Mesendoderm (in vitro differentiated cells): ENCODE results near the gene SFN.
A peak's percentile ranks its signal among the peaks of the same experiment; 100 is the strongest.

Experiments
- DNase-seq: peaks from one replicate; pipeline ENCODE4 v3.0.0; 2013
- H2AK5ac ChIP-seq: 2 replicates; pipeline ENCODE4 v1.6.1; 2013; ENCODE audit warnings: low read length, inconsistent platforms
- H2BK120ac ChIP-seq: 2 replicates; pipeline ENCODE4 v1.6.1; 2013; ENCODE audit warnings: low read depth, mild to moderate bottlenecking, low read length, moderate library complexity, mixed read lengths
- H2BK15ac ChIP-seq: replicated peaks from 2 replicates; pipeline ENCODE4 v1.6.1; 2013; ENCODE audit warnings: low read depth, mild to moderate bottlenecking, moderate library complexity
- H2BK5ac ChIP-seq: 2 replicates; pipeline ENCODE4 v1.6.1; 2013; ENCODE audit warnings: low read length, inconsistent platforms
- H3K18ac ChIP-seq: 2 replicates; pipeline ENCODE4 v1.6.1; 2013; ENCODE audit warnings: mild to moderate bottlenecking, low read length, mixed read lengths
- H3K23ac ChIP-seq: one replicate; pipeline ENCODE4 v1.6.1; 2013; ENCODE audit warnings: low read length
- H3K27ac ChIP-seq: 2 replicates; pipeline ENCODE4 v1.5.1; 2013; ENCODE audit warnings: low read depth, mild to moderate bottlenecking, inconsistent platforms, low read length, moderate library complexity
- H3K27me3 ChIP-seq: 2 replicates; pipeline ENCODE4 v1.6.1; 2013; ENCODE audit warnings: low read length, control low read depth, mild to moderate bottlenecking, inconsistent platforms; ENCODE audit not compliant: insufficient read depth, poor library complexity
- H3K36me3 ChIP-seq: 2 replicates; pipeline ENCODE4 v1.6.1; 2013; ENCODE audit warnings: low read length, inconsistent platforms; ENCODE audit not compliant: control insufficient read depth, insufficient read depth
- H3K4ac ChIP-seq: one replicate; pipeline ENCODE4 v1.6.1; 2013; ENCODE audit warnings: low read depth, mild to moderate bottlenecking, low read length, moderate library complexity
- H3K4me1 ChIP-seq: 2 replicates; pipeline ENCODE4 v1.6.1; 2013; ENCODE audit warnings: low read depth, low read length, inconsistent platforms; ENCODE audit not compliant: control insufficient read depth
- H3K4me2 ChIP-seq: 2 replicates; pipeline ENCODE4 v1.6.1; 2013; ENCODE audit warnings: low read length
- H3K4me3 ChIP-seq: 2 replicates; pipeline ENCODE4 v1.5.1; 2013; ENCODE audit warnings: mild to moderate bottlenecking, low read length
- H3K56ac ChIP-seq: one replicate; pipeline ENCODE4 v1.6.1; 2013; ENCODE audit warnings: low read length
- H3K79me1 ChIP-seq: 2 replicates; pipeline ENCODE4 v1.6.1; 2013; ENCODE audit warnings: low read length, inconsistent platforms
- H3K79me2 ChIP-seq: 2 replicates; pipeline ENCODE4 v1.6.1; 2013; ENCODE audit warnings: mild to moderate bottlenecking, low read length; ENCODE audit not compliant: control insufficient read depth, insufficient read depth
- H3K9ac ChIP-seq: 2 replicates; pipeline ENCODE4 v1.6.1; 2013; ENCODE audit warnings: low read length, inconsistent platforms
- H4K5ac ChIP-seq: one replicate; pipeline ENCODE4 v1.6.1; 2013; ENCODE audit warnings: low read length
- H4K8ac ChIP-seq: one replicate; pipeline ENCODE4 v1.6.1; 2013; ENCODE audit warnings: low read depth, mild to moderate bottlenecking, control low read depth, low read length, moderate library complexity
- WGBS: extraction: QIAGEN DNeasy Blood & Tissue Kit; methylation state at CpG from one replicate; pipeline ENCODE4 v1.1.7; 2013; ENCODE audit warnings: low lambda C conversion rate, missing lambda C conversion rate; ENCODE audit not compliant: insufficient coverage; ENCODE audit errors: extremely low coverage; 5-methylcytosine and 5-hydroxymethylcytosine counted together

The SFN gene

DNA sequence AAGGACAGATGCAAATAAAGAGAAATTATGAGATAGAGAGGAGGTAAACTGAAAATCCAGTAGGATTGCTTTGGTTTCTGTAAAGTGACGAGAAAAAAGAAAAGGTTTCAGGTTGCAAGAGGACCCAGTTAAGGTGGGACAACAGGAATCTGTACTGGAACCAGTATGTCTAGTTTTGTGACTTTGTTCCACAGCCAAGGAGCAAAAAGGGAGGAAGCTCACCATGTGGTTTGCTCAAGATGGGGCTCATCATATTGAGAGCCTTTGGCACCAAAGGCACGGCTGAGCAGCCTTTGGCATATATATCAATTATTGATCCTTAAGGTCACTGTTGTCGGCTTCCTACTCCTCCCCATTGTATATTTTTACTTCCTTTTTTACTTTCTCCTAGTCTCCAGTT is 38.2 kb upstream of the SFN start:
- no peak overlapping the region for H4K8ac ChIP-seq
- no peak overlapping the region for H3K56ac ChIP-seq
- no peak overlapping the region for H3K4ac ChIP-seq
- H3K27me3 ChIP-seq = no peaks in the 10 kb centered on the region
- peaks cover 2% of the 10 kb centered on the region for H3K79me2 ChIP-seq
- H4K5ac ChIP-seq = no peak overlapping the region
- no peak overlapping the region for H2BK5ac ChIP-seq
- H3K4me1 ChIP-seq = peaks cover 2% of the 10 kb centered on the region
- no peak overlapping the region for H3K27ac ChIP-seq
- H3K9ac ChIP-seq = no peak overlapping the region
- no peak overlapping the region for H3K4me2 ChIP-seq
- H3K23ac ChIP-seq = no peak overlapping the region
- no peak overlapping the region for H3K4me3 ChIP-seq
- no peaks in the 10 kb centered on the region for H3K36me3 ChIP-seq
- no peak overlapping the region for H2BK15ac ChIP-seq
- no peak overlapping the region for H2AK5ac ChIP-seq
- H3K18ac ChIP-seq = no peak overlapping the region
- peaks cover 7% of the 10 kb centered on the region for H3K79me1 ChIP-seq
- no peak overlapping the region for H2BK120ac ChIP-seq
- WGBS = no CpG with 5 or more reads among the region's 3 CpGs
- no peak for DNase-seq

DNA sequence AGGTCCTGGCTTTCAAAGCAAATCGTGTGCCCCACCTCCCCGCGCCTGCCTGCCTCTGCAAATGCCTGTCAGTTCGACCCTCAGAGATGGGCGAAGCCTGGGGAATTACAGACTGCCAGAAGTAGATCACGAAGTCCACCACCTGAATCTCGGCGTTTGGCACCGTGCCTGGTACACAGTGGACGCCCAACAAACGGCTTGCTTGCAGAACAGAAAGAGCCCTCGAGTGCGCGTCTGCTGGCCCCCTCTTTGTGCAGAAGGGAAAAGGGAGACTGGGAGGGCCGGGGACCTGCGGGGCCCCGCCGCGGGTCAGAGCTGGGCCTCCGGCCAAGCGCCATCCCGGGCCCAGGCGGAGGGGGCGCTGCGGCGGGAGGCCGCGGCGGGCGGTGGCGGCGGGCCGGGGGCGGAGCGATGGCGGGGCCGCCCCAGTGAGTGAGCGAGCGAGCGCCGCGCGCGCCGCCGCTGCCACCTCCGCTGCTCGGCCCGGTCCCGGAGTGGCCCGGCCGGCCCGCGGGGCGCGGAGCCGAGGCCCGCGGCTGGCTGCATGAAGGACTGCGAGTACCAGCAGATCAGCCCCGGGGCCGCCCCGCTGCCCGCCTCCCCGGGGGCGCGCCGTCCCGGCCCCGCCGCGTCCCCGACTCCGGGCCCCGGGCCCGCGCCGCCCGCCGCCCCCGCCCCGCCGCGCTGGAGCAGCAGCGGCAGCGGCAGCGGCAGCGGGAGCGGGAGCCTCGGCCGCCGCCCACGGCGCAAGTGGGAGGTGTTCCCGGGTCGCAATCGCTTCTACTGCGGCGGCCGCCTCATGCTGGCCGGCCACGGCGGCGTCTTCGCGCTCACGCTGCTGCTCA is 36.5 kb upstream of the SFN start, which contains the start of gene ZDHHC18:
ZDHHC18 (plus strand) TSS at position 428 of the 845 bp plus-strand sequence; CDS start at position 545, 117 bp downstream.
- Histone ChIP-seq H3K4me3 (peak within 1 kb of the TSS; percentile 58), H3K27me3 (no peaks in the 10 kb centered on the region), H3K9ac (peak within 1 kb of the TSS; percentile 72), H3K4me1 (peaks cover 2% of the 10 kb centered on the region), H3K4ac (peak within 1 kb of the TSS; percentile 63), H2BK5ac (no peak within 1 kb of the TSS), H3K36me3 (no peaks in the 10 kb centered on the region), H3K4me2 (peak within 1 kb of the TSS; percentile 71), H3K56ac (peak within 1 kb of the TSS; percentile 88), H4K8ac (no peak within 1 kb of the TSS), H3K23ac (peak within 1 kb of the TSS; percentile 97), H3K79me2 (peaks cover 2% of the 10 kb centered on the region), H2AK5ac (no peak within 1 kb of the TSS), H4K5ac (no peak within 1 kb of the TSS), H3K79me1 (peaks cover 7% of the 10 kb centered on the region), H2BK120ac (peak within 1 kb of the TSS; percentile 51), H3K18ac (peak within 1 kb of the TSS; percentile 86), H2BK15ac (no peak within 1 kb of the TSS), H3K27ac (no peak within 1 kb of the TSS)
- DNase-seq = peak; percentile 55
- no CpG with 5 or more reads among the region's 107 CpGs for WGBS

DNA sequence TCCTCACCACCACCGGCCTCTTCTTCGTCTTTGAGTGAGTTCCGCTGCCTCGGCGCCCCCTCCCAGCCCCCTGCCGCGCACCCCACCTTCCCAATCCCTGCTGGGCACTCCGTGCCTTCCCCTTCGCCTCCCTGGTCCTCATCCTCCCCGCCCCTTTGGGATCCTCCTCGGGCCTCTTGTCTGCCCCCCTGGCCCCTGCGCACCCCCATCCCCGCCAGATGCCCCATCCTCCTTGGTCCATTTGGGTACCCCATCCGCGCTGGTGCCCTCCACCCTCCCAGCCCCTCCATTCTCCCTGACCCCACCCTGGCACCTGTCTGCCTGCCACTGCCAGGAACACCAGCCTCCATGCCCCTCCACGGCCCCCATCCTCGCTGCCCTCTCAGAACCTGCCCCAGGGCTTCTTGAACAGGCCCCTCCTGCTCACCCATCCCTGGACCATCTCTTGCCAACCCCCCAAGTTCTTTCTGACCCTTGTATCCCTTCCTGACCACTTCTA is 35.8 kb upstream of the SFN start:
- H2BK15ac ChIP-seq = no peak overlapping the region
- H2AK5ac ChIP-seq = no peak overlapping the region
- peak overlapping the region; percentile 71 for H3K4me2 ChIP-seq
- H3K79me2 ChIP-seq = peaks cover 2% of the 10 kb centered on the region
- H3K27me3 ChIP-seq = no peaks in the 10 kb centered on the region
- H2BK5ac ChIP-seq = no peak overlapping the region
- WGBS = no CpG with 5 or more reads among the region's 17 CpGs
- peak overlapping the region; percentile 88 for H3K56ac ChIP-seq
- H3K27ac ChIP-seq = no peak overlapping the region
- H4K5ac ChIP-seq = no peak overlapping the region
- H3K4me1 ChIP-seq = peaks cover 2% of the 10 kb centered on the region
- H3K23ac ChIP-seq = peak overlapping the region; percentile 97
- peak overlapping the region; percentile 63 for H3K4ac ChIP-seq
- DNase-seq = no peak
- no peak overlapping the region for H2BK120ac ChIP-seq
- peak overlapping the region; percentile 58 for H3K4me3 ChIP-seq
- peak overlapping the region; percentile 72 for H3K9ac ChIP-seq
- H3K79me1 ChIP-seq = peaks cover 7% of the 10 kb centered on the region
- no peaks in the 10 kb centered on the region for H3K36me3 ChIP-seq
- no peak overlapping the region for H4K8ac ChIP-seq
- peak overlapping the region; percentile 86 for H3K18ac ChIP-seq

DNA sequence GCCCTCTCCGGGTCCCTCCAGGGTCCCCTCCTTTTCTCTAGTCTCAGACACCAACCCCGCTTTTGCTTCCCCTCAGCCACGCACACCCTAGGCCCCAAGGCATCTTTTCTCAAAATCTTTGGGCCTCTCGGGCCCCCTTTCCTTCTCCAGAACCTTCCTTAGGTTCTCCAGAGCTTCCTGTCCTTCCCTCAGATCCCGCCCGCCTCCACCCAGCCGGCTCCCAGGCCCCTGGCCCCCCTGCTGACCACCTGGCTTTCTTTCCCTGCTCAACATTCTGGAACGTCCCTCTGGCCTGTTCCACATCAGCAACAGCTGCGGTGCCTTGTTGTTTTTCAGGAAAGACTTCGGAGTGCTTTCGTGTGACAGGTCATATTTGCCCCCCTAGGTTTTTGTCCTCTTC is 35.3 kb upstream of the SFN start:
- Histone ChIP-seq H3K56ac (peak overlapping the region; percentile 88), H3K27ac (no peak overlapping the region), H3K79me2 (peaks cover 2% of the 10 kb centered on the region), H4K8ac (no peak overlapping the region), H2BK5ac (no peak overlapping the region), H3K27me3 (no peaks in the 10 kb centered on the region), H4K5ac (no peak overlapping the region), H2BK120ac (no peak overlapping the region), H3K23ac (peak overlapping the region; percentile 97), H3K4ac (no peak overlapping the region), H3K79me1 (peaks cover 7% of the 10 kb centered on the region), H3K4me2 (peak overlapping the region; percentile 71), H3K4me1 (peaks cover 2% of the 10 kb centered on the region), H3K36me3 (peaks cover 1% of the 10 kb centered on the region), H3K9ac (peak overlapping the region; percentile 72), H2AK5ac (no peak overlapping the region), H3K4me3 (no peak overlapping the region), H2BK15ac (no peak overlapping the region), H3K18ac (no peak overlapping the region)
- WGBS = no CpG with 5 or more reads among the region's 11 CpGs
- no peak for DNase-seq

DNA sequence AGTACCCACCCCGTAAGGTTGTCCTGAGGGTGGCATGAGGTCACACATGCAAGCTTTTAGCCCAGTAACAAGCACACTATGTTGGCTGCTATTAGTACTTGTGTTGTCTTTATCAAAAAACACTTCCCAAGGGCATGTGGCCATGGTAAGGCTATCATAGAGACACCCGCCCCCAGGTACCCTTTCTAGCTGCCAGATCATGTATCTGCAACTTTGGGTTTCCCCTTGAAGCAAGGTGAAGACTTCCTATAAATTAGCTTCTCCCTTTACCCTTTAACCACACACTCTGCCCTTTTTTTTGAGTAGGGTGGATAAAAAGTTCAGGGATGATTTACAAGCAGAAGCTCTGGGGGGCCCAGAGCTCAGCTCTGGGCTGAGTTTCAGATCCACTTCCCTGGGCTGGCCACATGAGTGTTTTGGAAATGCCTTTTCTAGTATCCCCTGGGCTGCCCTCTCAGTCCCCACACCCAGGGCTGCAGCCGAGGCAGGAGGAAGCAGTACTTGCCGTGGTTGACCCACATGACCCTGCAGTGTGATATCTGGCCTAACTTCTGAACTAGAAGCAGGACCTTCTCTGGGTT is 34.4 kb upstream of the SFN start:
- no peak overlapping the region for H2BK15ac ChIP-seq
- no peak overlapping the region for H4K5ac ChIP-seq
- H2BK120ac ChIP-seq = no peak overlapping the region
- H3K4me2 ChIP-seq = no peak overlapping the region
- H3K9ac ChIP-seq = no peak overlapping the region
- H3K27ac ChIP-seq = no peak overlapping the region
- no CpG with 5 or more reads among the region's 4 CpGs for WGBS
- no peak overlapping the region for H4K8ac ChIP-seq
- H3K23ac ChIP-seq = no peak overlapping the region
- H3K56ac ChIP-seq = peak overlapping the region; percentile 30
- peaks cover 1% of the 10 kb centered on the region for H3K36me3 ChIP-seq
- H3K27me3 ChIP-seq = no peaks in the 10 kb centered on the region
- no peak for DNase-seq
- H3K79me2 ChIP-seq = peaks cover 2% of the 10 kb centered on the region
- H2BK5ac ChIP-seq = no peak overlapping the region
- H3K4me3 ChIP-seq = no peak overlapping the region
- H3K4ac ChIP-seq = no peak overlapping the region
- peaks cover 2% of the 10 kb centered on the region for H3K4me1 ChIP-seq
- no peak overlapping the region for H3K18ac ChIP-seq
- H2AK5ac ChIP-seq = no peak overlapping the region
- H3K79me1 ChIP-seq = peaks cover 7% of the 10 kb centered on the region
